PC-3 (cell line): ENCODE results near the gene MTHFR.

Experiments
- EZH2 ChIP-seq: fragments of 300-600 bp; sonication (generic); IDR thresholded peaks from one replicate; pipeline ENCODE4 v1.6.1; 2017; ENCODE audit warnings: antibody characterized with exemption, mild to moderate bottlenecking, low read length; ENCODE audit not compliant: unreplicated experiment
- EZH2phosphoT487 ChIP-seq: fragments of 300-600 bp; sonication (generic); IDR thresholded peaks from 2 replicates; pipeline ENCODE4 v1.6.1; 2018; ENCODE audit warnings: mild to moderate bottlenecking, antibody characterized with exemption, low read length, borderline replicate concordance
- TF ChIP-seq, protein P1 (sequence below): fragments of 300-600 bp; sonication (generic); conservative IDR thresholded peaks from 2 replicates; pipeline ENCODE4 v1.5.1; 2017; ENCODE audit warnings: antibody characterized with exemption, low read depth, mild to moderate bottlenecking, low read length

DNA sequence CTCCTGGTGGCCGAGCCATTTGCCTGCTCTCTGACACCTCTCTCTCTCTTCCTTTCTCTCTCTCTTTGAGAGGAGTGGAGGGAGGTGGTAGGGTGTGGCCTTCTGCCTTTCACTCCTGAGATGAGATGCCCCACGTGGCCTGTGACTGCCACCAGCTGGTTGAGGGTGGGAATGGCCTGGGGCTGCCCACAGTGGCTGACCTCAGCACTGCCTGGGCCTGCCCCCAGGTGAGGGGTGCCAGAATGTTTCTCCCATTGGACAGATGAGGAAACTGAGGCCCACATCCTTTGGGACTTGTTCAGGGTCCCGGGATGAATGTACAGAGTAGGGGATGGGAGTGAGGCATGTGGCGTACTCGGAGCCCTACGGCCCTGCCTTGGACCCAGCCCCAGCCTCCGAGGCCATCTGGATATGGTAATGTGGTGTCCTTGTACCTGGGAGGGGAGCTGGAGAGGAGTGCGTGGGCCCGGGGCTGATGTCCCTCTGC lies 56.5 kb downstream of the MTHFR start:
- TF ChIP-seq, protein P1, sequence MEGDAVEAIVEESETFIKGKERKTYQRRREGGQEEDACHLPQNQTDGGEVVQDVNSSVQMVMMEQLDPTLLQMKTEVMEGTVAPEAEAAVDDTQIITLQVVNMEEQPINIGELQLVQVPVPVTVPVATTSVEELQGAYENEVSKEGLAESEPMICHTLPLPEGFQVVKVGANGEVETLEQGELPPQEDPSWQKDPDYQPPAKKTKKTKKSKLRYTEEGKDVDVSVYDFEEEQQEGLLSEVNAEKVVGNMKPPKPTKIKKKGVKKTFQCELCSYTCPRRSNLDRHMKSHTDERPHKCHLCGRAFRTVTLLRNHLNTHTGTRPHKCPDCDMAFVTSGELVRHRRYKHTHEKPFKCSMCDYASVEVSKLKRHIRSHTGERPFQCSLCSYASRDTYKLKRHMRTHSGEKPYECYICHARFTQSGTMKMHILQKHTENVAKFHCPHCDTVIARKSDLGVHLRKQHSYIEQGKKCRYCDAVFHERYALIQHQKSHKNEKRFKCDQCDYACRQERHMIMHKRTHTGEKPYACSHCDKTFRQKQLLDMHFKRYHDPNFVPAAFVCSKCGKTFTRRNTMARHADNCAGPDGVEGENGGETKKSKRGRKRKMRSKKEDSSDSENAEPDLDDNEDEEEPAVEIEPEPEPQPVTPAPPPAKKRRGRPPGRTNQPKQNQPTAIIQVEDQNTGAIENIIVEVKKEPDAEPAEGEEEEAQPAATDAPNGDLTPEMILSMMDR = peak; percentile 42
- TF ChIP-seq EZH2 (no peak), EZH2phosphoT487 (no peak)
